Measurements from ENCODE around the gene KLHL10. TPM values are rescaled to one million over a fixed set of nuclear protein-coding genes. Genes with fewer than 3 reads are reported as not detected.
"Not testable (repeated sequence)": the region's sequence is repeated elsewhere in the genome, so short reads cannot be mapped to it uniquely, and the experiment has no call there.

KLHL10 gene
- total RNA-seq, 2 experiments from 2014 or later = not detected

- H4K20me1 ChIP-seq (ENCODE audit: insufficient read depth, low read length) = peaks cover 20% of the 10 kb centered on the region
- peaks cover 29% of the 10 kb centered on the region for H3K4me1 ChIP-seq (ENCODE audit: insufficient read depth, low read length, poor library complexity, severe bottlenecking)
- no peak for DNase-seq (ENCODE audit: low spot score)
- ChIA-PET CTCF (ENCODE audit: unreplicated experiment) (no interaction called here), POLR2A (interaction anchor here (0.6 to 1.9 kb wide), 3 partner anchors 16 to 82 kb away, joined by 3 to 11 read pairs (median 3); partner anchors contain the start of gene KLHL11)
- peaks cover 54% of the 10 kb centered on the region for H3K36me3 ChIP-seq (ENCODE audit: insufficient read depth, low read length)
- H3K4me2 ChIP-seq (ENCODE audit: low read length) = peak overlapping the region; percentile 47; the same call in 1 of the 2 replicates
- H3K9me3 ChIP-seq (ENCODE audit: low read length) = no peaks in the 10 kb centered on the region
- H3K4me3 ChIP-seq (ENCODE audit: low read depth, low read length, poor library complexity, severe bottlenecking) = no peak overlapping the region
- TF ChIP-seq EZH2phosphoT487 (IDR thresholded peaks at IDR 0.05; ENCODE audit: borderline replicate concordance, low read depth, low read length) = no peak
- TF ChIP-seq CTCF (conservative IDR thresholded peaks at IDR 0.05; ENCODE audit: low read length) = no peak
- intact Hi-C loops (cut with micrococcal nuclease; ENCODE audit: unreplicated experiment) = no loop called here
- no peak overlapping the region for H2AFZ ChIP-seq (ENCODE audit: low read length)
- H3K9me2 ChIP-seq (ENCODE audit: insufficient read depth, low read length) = no peaks in the 10 kb centered on the region
- no TSS peak for BruUV-seq (replicated peaks)
- H3K27ac ChIP-seq (ENCODE audit: low read depth, low read length, poor library complexity, severe bottlenecking) = no peak overlapping the region
- peaks cover 52% of the 10 kb centered on the region for H3K79me2 ChIP-seq (ENCODE audit: insufficient read depth, low read depth, low read length)
These were observed 11.2 kb downstream of the KLHL10 start for GRCh38 chr17:41848788-41849187.

- DNase-seq (ENCODE audit: low spot score) = no peak
- Histone ChIP-seq H3K9me2 (ENCODE audit: insufficient read depth, low read length) (no peaks in the 10 kb centered on the region), H3K79me2 (ENCODE audit: insufficient read depth, low read depth, low read length) (peaks cover 52% of the 10 kb centered on the region), H2AFZ (ENCODE audit: low read length) (no peak overlapping the region), H3K36me3 (ENCODE audit: insufficient read depth, low read length) (peaks cover 60% of the 10 kb centered on the region), H3K4me1 (ENCODE audit: insufficient read depth, low read length, poor library complexity, severe bottlenecking) (peaks cover 29% of the 10 kb centered on the region), H4K20me1 (ENCODE audit: insufficient read depth, low read length) (peaks cover 20% of the 10 kb centered on the region), H3K27ac (ENCODE audit: low read depth, low read length, poor library complexity, severe bottlenecking) (no peak overlapping the region), H3K4me3 (ENCODE audit: low read depth, low read length, poor library complexity, severe bottlenecking) (no peak overlapping the region), H3K4me2 (ENCODE audit: low read length) (peak overlapping the region; percentile 47), H3K9me3 (ENCODE audit: low read length) (no peaks in the 10 kb centered on the region)
- CTCF ChIA-PET (ENCODE audit: unreplicated experiment) = no interaction called here
- POLR2A ChIA-PET = interaction anchor here (0.7 to 1.9 kb wide), 2 partner anchors 15 to 83 kb away, joined by 3 to 11 read pairs; partner anchors contain the start of gene KLHL11
- TF ChIP-seq CTCF (conservative IDR thresholded peaks at IDR 0.05; ENCODE audit: low read length) (no peak), EZH2phosphoT487 (IDR thresholded peaks at IDR 0.05; ENCODE audit: borderline replicate concordance, low read depth, low read length) (no peak)
- intact Hi-C loops (cut with micrococcal nuclease; ENCODE audit: unreplicated experiment) = no loop called here
- BruUV-seq (replicated peaks) = no TSS peak
These were observed 11.8 kb downstream of the KLHL10 start for GRCh38 chr17:41849251-41849990.

GRCh38 chr17:41851382-41851781, 13.8 kb downstream of the KLHL10 start:
- Histone ChIP-seq H3K79me2 (ENCODE audit: insufficient read depth, low read depth, low read length) (peaks cover 57% of the 10 kb centered on the region), H4K20me1 (ENCODE audit: insufficient read depth, low read length) (peaks cover 20% of the 10 kb centered on the region), H3K36me3 (ENCODE audit: insufficient read depth, low read length) (peaks cover 68% of the 10 kb centered on the region), H3K4me1 (ENCODE audit: insufficient read depth, low read length, poor library complexity, severe bottlenecking) (peaks cover 29% of the 10 kb centered on the region)
- H2AFZ ChIP-seq (ENCODE audit: low read length); H3K9me2 ChIP-seq (ENCODE audit: insufficient read depth, low read length); H3K4me3 ChIP-seq (ENCODE audit: low read depth, low read length, poor library complexity, severe bottlenecking); H3K4me2 ChIP-seq (ENCODE audit: low read length); H3K9me3 ChIP-seq (ENCODE audit: low read length); DNase-seq (ENCODE audit: low spot score); H3K27ac ChIP-seq (ENCODE audit: low read depth, low read length, poor library complexity, severe bottlenecking); intact Hi-C loops (cut with micrococcal nuclease; ENCODE audit: unreplicated experiment); CTCF ChIA-PET (ENCODE audit: unreplicated experiment); BruUV-seq (replicated peaks): not testable (repeated sequence)
- POLR2A ChIA-PET = interaction anchor here (0.6 to 2.3 kb wide), 4 partner anchors 11 to 791 kb away, joined by 3 to 9 read pairs (median 4); partner anchors contain the start of gene KLHL11
